HL-60/S4 treated with retinoic acid at 250 ng/mL for 4 days and 3 days (cell line): ENCODE results near the gene ZDHHC9.

ENCODE experiments used
- in situ Hi-C: fragments of 300-500 bp; cut with MboI; formaldehyde crosslinking; loops from 2 replicates; pipeline ENCODE4 v1.7.0; 2022; ENCODE audit warnings: low sequenced_read_pairs

Gene ZDHHC9

DNA sequence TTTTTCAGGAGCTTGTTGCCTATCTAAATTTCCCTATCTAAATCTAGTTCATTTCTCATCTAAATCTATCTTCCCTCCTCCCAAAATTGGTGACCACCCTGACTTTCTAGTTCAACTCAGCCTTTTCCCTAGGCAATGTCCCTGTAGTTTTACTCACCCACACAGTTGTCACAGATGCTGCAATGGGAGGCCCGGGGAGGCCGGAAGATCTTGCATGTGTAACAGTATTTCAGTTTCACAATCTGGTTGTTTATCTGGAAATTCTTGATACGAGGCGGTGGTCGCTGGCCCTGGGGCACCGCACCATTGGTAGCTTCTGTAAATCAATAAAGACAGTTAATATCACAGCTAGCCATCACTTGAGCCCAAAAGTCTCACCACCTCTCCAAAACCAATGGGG, 20.2 kb downstream of the ZDHHC9 start:
- in situ Hi-C loops: no loop called here

- in situ Hi-C loops: no loop called here
These were observed 20.6 kb downstream of the ZDHHC9 start for GRCh38 chrX:129823115-129823514.

GRCh38 chrX:129818123-129818522, 25.6 kb downstream of the ZDHHC9 start:
- in situ Hi-C loops: no loop called here

DNA sequence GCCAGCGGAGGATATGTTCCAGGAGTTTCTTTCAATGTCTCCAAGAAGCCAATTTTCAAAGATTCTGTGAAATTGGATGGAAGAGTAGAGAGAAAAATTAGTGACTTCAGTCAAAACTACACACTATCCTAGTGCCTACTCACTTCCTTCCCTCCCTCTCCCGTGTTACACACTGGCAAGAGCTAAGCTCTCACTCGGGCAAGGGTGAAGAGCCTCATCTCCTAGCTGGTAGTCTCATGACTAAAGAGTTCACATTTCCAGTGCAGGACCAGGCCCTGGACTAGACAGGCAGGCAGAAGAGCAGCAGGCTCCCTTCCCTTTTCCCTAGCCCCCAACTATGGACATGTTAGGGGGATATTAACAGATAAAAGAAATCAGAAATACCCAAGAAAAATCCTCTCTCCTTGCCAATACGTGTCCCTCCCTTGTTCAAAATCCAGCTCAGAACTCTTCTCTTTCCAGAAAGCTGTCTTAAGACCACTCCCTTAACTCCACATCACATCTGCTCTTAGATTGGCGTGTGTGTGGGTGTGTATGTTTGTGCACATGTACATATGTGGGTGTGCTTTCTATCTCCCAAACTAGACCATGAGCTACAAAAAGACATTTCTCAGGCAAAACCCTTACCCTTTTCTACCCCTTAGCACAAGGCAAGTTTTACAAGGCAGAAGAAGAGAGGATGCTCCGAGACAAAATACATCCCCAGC, 29.9 kb downstream of the ZDHHC9 start:
- in situ Hi-C loops: no loop called here

DNA sequence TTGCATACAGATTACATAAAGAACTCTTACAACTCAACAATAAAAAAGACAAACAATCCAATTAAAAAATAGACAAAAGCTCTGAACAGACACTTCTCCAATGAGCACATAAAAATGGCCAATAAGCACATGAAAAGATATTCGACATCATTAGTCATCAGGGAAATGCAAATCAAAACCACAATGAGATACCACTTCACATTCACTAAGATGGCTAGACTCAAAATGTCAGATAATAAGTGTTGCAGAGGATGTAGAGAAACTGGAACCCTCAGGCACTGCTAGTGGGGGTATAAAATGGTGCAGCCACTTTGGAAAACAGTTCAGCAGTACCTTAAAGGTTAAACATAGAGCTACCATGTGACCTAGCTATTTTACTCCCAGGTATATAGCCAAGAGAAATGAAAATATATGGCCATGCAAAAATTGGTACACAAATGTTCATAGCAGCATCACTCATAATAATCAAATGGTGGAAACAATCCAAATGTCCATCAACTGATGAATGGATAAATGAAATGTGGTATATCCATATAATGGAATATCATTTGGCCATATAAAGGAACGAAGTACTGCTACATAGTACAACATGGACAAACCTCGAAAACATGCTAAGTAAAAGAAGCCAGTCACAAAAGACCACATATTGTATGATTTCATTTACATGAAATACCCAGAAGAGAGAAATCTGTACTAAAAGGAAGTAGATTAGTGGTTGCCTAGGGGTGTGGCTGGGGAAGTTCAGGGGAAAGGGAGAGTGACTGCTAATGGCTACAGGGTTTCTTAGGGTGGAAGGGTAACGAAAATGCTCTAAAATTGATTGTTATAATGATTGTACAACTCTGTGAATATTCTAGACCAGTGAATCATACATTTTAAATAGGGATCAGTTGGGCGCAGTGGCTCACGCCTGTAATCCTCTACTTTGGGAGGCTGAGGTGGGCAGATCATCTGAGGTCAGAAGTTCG, 34.6 kb downstream of the ZDHHC9 start:
- in situ Hi-C loops: no loop called here

- in situ Hi-C loops: no loop called here
These were observed 35.4 kb downstream of the ZDHHC9 start for GRCh38 chrX:129808158-129808828.

GRCh38 chrX:129804806-129805205, 38.9 kb downstream of the ZDHHC9 start:
- in situ Hi-C loops: no loop called here

DNA sequence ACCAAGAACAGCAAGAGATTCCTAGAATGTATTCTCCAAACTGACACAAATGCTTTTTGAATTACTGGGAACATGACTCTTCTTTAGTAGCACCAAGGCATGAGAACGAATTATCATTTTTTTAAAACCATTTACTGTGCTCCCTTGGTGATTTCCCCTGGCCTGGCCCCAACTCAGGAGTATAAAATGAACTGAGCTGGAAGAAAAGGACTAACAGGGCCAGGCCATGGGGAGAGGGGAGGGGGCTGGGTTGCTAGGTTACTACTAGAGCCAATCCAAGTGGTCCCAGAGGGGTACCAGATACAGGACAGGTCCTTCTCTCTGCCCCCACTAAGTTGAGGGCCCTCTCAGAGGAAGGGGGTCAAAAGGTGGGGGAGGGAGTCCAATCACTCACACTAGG, 40.8 kb downstream of the ZDHHC9 start:
- in situ Hi-C loops: no loop called here

DNA sequence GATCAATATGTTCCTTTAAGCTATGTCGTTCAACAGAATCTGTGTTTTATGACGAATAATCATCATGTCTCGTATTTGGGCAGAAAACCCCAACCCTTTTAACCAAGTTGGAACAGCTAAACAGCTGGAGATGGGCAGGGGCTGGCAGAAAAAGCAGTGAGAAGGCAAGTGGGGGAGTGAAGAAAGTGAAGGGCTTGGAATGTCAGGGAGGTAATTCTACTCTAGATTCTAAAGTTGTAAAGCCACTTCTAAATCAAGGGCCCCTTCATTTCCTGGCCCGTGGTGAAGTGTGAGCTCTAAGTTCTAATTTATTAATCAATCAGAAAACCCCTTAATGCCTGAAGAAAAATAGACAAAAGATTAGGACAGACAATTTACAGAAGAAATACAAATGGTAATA, 43.5 kb downstream of the ZDHHC9 start:
- in situ Hi-C loops: no loop called here

- in situ Hi-C loops: no loop called here
These were observed 44.8 kb downstream of the ZDHHC9 start for GRCh38 chrX:129798888-129799287.

DNA sequence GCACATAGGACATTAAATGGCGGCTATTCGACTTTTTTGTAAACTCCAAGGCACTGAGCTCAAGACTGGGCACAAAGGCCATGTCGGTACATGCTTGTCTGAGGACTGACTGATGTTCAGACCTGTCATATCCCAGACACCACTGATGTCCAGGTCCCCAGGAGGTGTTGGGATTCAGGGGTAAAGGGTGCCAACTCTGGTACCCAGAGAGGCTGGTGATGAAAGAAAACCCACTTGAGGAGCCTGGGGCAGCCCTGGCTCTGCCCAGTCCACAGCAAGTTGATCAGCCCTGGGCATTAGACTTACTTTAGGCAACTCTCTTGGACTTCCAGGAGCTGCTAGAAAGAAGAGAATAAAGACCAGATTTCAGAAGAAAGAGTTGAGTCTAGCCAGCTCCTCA, 45.2 kb downstream of the ZDHHC9 start:
- in situ Hi-C loops: no loop called here

DNA sequence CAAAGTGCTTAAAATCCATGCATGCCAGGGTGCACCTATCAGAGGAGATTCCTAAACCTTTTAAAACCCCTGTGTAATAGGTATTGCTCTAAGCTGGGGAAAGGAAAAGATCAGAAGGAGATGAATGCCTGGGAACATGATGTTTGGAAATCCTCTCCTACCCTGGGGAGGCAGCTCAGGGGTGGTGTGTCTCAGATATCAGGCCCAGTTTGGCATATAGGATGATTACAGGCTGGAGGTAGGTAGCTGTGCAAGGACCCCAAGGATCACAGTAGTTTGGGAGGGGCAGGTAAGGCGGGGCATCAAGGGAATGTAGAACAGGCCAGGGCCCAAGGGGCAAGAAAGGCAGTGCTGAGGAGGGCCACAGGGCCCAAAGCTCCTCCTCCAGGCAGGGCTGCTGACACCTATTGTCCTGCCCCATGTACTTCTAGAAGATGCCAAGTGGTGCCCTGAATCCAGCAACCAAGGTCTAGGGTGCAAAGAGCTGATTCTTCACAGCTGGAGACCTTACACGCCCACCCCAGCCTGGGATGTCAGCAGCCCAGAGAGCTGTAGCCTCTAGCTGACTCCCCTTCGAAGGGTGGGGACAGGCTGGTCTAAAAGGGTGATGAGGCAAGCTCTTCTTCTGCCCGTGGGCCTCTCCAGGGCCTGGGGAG, 46.3 kb downstream of the ZDHHC9 start:
- in situ Hi-C loops: no loop called here

DNA sequence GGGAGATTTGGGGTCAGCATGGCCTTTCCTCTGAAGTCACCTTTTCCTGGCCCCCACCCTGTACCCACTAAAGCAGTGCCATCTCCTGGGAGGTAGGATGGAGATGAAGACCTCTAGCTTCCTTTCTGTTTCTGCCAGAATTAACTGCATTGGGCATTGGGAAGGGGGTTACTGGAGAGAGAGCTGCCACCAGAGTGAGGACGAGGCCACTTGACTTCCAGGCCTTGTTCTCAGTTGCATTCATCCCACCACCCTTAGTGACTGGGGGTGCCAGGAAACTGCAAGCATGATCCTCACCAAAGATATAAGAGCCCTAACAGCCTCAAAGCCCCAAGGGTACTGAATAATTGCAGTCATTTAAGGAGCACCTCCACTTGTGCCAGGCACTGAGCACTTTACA, 48.1 kb downstream of the ZDHHC9 start:
- in situ Hi-C loops: no loop called here

DNA sequence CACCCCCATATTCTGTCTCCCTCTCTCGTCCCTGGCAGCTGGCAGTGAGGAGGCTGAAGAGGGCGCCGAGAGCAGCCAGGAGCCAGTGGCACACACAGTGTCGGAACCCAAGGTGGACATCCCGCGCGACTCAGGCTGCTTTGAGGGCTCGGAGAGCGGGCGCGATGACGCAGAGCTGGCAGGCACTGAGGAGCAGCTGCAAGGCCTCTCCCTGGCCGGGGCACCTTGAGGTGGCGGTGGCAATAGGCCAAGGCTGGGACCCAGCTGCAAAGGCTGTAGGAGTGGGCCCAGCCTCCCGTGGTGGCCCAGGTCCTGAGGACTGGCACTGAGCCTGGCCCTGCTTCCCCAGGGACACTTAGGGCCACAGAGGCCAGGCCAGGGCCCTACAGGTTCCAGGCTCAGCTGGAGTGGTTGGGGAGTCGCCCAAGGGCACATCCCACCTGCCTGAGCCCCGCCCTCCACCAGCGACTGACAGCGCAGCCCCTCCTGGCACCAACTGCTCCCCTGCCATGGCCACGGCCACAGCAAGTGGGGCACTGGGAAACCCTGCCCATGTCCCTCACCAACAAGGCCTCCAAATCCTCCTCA, 50.0 kb downstream of the ZDHHC9 start:
- in situ Hi-C loops: no loop called here

DNA sequence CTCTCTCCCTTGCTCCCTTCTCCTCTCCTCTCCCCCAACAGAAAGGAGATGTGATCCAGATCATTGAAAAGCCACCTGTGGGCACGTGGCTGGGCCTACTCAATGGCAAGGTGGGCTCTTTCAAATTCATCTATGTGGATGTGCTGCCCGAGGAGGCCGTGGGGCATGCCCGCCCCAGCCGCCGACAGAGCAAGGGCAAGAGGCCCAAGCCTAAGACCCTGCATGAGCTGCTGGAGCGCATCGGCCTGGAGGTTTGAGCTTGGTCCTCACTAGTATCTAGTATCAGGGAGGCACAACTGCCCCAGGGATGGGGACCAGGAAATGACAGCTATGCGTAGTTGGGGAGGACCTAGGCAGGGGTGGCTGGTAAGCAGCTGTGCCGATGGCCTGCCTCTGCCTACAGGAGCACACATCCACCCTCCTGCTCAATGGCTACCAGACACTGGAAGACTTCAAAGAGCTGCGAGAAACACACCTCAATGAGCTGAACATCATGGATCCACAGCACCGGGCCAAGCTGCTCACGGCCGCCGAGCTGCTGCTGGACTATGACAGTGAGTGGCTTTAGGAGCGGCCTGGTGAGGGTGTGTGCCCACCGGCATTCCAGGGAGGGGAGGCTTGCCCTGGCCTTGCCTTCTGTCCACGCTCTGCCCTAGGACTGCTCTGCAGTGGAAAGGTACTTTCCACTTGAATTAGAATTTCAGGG, 50.9 kb downstream of the ZDHHC9 start:
- in situ Hi-C loops: no loop called here

GRCh38 chrX:129791961-129792570, 51.6 kb downstream of the ZDHHC9 start:
- in situ Hi-C loops: no loop called here

- in situ Hi-C loops: no loop called here
These were observed 52.4 kb downstream of the ZDHHC9 start for GRCh38 chrX:129791336-129791735.

DNA sequence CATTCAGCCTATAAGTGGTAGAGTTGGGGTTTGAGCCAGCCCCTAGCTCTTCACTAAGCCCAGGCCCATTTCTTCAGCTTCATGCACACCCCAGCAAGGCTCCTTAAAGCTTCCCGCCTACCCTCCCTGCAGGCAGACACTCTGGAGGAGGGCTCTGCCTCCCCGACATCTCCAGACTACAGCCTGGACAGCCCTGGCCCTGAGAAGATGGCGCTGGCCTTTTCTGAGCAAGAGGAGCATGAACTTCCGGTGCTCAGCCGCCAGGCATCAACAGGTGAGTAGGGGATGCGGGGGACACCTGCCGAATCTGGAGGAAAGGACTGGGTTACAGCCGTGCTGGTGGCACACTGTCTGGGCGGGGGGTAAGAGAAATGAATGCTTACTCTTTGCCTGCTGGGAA, 52.9 kb downstream of the ZDHHC9 start:
- in situ Hi-C loops: no loop called here

- in situ Hi-C loops: no loop called here
These were observed 53.5 kb downstream of the ZDHHC9 start for GRCh38 chrX:129790146-129790545.

- in situ Hi-C loops: no loop called here
These were observed 55.2 kb downstream of the ZDHHC9 start for GRCh38 chrX:129788527-129788926.
